T-helper 1 cell treated with Interleukin-12 subunit alpha and Interleukin-12 subunit beta and Interleukin-4 antibody, amounts not matched to agents 30 ng/mL and 1 ng/mL, for 36 hours (primary cell): ENCODE measurements around the gene GNAO1. TPM values are rescaled to one million over a fixed set of nuclear protein-coding genes. Genes with fewer than 3 reads are reported as not detected.

Source experiments
- intact Hi-C: fragments of 100-400 bp; cut with micrococcal nuclease; formaldehyde crosslinking; loops from one replicate; pipeline ENCODE4 v1.15.1; 2024
- total RNA-seq: library from RNA; stranded (reverse); gene quantifications from 2 replicates; pipeline ENCODE4 v1.2.3, GENCODE V29; 2022

The GNAO1 gene
- total RNA-seq, result 1.7 and 2.1 TPM in 2 replicates

- intact Hi-C loops, result loop anchor here (5.0 to 10.0 kb wide), 5 partner anchors 44 to 1544 kb away; partner anchors contain the start of genes KATNB1 and MMP2
These were observed at the start of gene GNAO1 for GRCh38 chr16:56191156-56191815. TSS of gene GNAO1 (plus strand) at chr16:56191489. CDS start at chr16:56192236, 747 bp downstream.

GRCh38 chr16:56143666-56144065 lies 47.6 kb upstream of the GNAO1 start:
- intact Hi-C loops, result no loop called here

- intact Hi-C loops, result loop anchor here (5.0 kb wide), 1 partner anchor 47 kb away; the partner anchor contains the start of gene GNAO1
These were observed 45.9 kb upstream of the GNAO1 start for GRCh38 chr16:56145369-56145768.

GRCh38 chr16:56151621-56152020 lies 39.7 kb upstream of the GNAO1 start:
- intact Hi-C loops, result no loop called here

GRCh38 chr16:56161658-56162057 lies 29.6 kb upstream of the GNAO1 start:
- intact Hi-C loops, result no loop called here

GRCh38 chr16:56163089-56163488 lies 28.2 kb upstream of the GNAO1 start:
- intact Hi-C loops, result no loop called here

- intact Hi-C loops, result no loop called here
These were observed 27.4 kb upstream of the GNAO1 start for GRCh38 chr16:56163938-56164337.

GRCh38 chr16:56164636-56165035 lies 26.7 kb upstream of the GNAO1 start:
- intact Hi-C loops, result no loop called here

GRCh38 chr16:56174411-56174810 lies 16.9 kb upstream of the GNAO1 start:
- intact Hi-C loops, result no loop called here

GRCh38 chr16:56181401-56181800 lies 9.9 kb upstream of the GNAO1 start:
- intact Hi-C loops, result no loop called here

- intact Hi-C loops, result no loop called here
These were observed 8.0 kb upstream of the GNAO1 start for GRCh38 chr16:56183266-56183665.

GRCh38 chr16:56190048-56190676 lies 1.1 kb upstream of the GNAO1 start:
- intact Hi-C loops, result loop anchor here (5.0 to 10.0 kb wide), 5 partner anchors 43 to 1545 kb away; partner anchors contain the start of genes KATNB1 and MMP2

GRCh38 chr16:56190677-56191155 lies 573 bp upstream of the GNAO1 start:
- intact Hi-C loops, result loop anchor here (5.0 to 10.0 kb wide), 5 partner anchors 43 to 1544 kb away; partner anchors contain the start of genes KATNB1 and MMP2

GRCh38 chr16:56191835-56192634 lies 746 bp downstream of the GNAO1 start:
- intact Hi-C loops, result loop anchor here (5.0 to 10.0 kb wide), 5 partner anchors 45 to 1543 kb away; partner anchors contain the start of genes KATNB1 and MMP2

GRCh38 chr16:56192635-56192945 lies 1.3 kb downstream of the GNAO1 start:
- intact Hi-C loops, result loop anchor here (5.0 to 10.0 kb wide), 5 partner anchors 45 to 1542 kb away; partner anchors contain the start of genes KATNB1 and MMP2

- intact Hi-C loops, result loop anchor here (5.0 to 10.0 kb wide), 5 partner anchors 46 to 1542 kb away; partner anchors contain the start of genes KATNB1 and MMP2
These were observed 2.0 kb downstream of the GNAO1 start for GRCh38 chr16:56192986-56193945.

- intact Hi-C loops, result loop anchor here (1.0 to 10.0 kb wide), 7 partner anchors 8 to 1541 kb away; partner anchors contain the start of genes KATNB1, MMP2, NUDT21 and OGFOD1
These were observed 2.9 kb downstream of the GNAO1 start for GRCh38 chr16:56193951-56194726.

GRCh38 chr16:56195151-56195550 lies 3.9 kb downstream of the GNAO1 start:
- intact Hi-C loops, result loop anchor here (2.0 to 10.0 kb wide), 4 partner anchors 122 to 1540 kb away; partner anchors contain the start of genes KATNB1, MMP2, NUDT21 and OGFOD1

GRCh38 chr16:56196381-56196780 lies 5.1 kb downstream of the GNAO1 start:
- intact Hi-C loops, result loop anchor here (5.0 to 10.0 kb wide), 3 partner anchors 121 to 1538 kb away; partner anchors contain the start of genes KATNB1 and MMP2
